GM19455 (cell line): ENCODE measurements around the gene RNF144A.

Experiments used
- ATAC-seq: cut with Tn5 transposase; IDR thresholded peaks from one replicate; pipeline ENCODE4 v1.9.1; 2021; ENCODE audit not compliant: unreplicated experiment

RNF144A gene

DNA sequence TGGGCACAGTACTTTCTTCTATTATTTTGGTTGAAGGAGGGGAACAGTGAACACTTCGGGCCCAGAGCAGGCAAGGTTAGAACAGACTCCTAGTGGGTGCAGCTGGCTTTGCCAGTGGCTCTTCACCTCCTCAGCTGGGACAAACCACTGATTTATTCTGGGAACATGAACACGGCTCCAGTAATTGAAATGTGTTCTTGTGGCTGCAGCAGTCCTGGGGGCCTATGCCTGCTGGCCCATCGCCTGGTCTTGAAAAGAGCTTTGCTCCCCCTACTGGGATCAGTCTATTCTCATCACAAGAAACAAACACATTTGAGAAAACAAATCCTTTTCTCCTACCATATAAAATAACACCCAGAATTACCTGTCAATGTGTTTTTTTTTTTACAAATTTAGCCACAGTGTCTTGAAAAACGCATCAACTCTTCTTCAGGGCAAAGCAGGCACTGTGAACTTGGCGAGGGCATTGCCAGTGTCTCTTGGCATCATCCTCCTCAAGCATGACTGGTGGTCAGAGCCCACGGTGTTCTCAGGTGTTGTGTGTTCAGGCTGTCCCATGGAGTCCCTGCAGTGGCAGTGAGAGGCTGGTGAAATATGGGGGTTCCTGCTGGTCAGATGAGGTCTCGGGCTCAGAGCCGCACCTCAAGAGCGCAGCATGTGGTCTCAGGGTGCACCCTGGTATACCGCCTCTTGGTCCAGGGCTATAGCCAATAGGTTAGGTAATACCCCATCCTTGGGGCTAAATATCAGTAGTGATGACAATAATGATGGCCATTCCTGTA is 51.3 kb downstream of the RNF144A start:
- ATAC-seq: no peak

- ATAC-seq: no peak
These were observed 53.3 kb downstream of the RNF144A start for GRCh38 chr2:6970551-6970950.

DNA sequence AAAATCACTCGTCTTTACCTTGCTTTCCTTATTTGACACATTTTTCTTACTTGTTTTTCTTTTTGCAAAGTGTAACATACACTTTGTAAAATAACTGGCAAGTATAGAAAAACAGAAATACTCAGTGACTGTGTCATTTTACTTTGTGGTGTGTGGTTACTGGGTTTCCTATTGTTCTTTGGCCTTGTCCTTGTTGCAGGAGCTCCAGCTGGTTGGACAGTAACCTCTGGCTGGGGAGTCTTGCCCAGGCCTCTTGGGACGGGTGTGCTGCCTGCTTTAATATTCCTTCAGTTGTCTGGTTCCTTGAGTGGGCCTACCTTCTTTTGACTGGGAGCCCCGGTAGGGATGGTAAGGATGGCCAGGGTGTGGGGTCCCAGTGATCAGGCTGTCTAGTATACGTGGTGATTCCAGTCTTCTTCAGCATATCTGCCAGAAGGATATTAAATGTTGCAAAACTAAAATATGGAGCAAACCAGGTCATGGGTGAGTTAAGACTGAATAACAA is 53.8 kb downstream of the RNF144A start:
- ATAC-seq: no peak

- ATAC-seq: no peak
These were observed 54.3 kb downstream of the RNF144A start for GRCh38 chr2:6971502-6971901.

- ATAC-seq: no peak
These were observed 55.0 kb downstream of the RNF144A start for GRCh38 chr2:6972067-6972710.

DNA sequence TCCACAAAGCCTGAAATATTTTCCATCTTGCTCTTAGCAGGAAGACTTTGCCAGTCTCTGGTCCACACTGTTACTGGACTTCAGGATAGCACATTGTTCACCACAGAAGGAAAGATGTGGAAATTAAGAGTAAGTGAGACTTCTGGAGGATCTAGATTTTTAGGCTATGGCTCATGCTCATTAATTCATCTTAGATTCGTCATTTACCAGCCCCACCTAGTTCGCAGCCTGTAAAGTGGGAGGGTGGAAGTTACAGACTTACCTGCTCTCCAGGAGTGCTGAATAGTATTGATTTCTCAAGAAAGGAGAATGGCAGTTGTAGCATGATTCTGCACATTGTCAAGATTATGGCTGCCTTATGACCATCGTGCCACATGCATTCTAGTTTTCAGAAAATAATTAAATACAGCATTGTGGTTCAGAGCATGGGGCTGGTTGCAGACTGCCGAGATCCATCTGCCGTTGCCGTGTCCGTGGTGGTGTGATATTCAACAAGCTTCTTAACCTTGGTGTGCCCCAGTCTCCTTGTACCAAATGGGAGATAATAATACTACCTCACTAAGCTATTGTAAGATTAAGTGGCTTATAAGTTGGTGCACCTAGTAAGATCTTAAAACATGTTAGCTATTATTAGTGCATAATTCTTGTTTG is 56.8 kb downstream of the RNF144A start:
- ATAC-seq: no peak

DNA sequence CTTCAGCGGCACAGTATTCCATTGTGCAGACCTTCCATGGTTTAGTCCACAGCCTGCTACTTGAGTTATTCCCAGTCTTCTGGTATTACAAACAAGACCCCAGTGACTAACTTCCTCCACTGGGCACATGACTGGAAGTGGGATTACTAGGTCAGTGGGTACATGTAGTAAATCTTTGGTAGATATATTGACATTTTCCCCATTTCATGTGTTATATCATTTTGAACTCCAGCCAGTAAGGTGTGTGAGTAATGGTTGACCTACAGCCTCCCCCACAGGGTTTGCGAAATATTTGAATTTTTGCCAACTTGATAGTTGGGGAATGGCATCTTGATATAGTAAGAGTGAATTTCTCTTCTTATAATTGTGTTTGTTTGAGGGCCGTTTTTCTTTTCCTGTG is 58.8 kb downstream of the RNF144A start:
- ATAC-seq: no peak

DNA sequence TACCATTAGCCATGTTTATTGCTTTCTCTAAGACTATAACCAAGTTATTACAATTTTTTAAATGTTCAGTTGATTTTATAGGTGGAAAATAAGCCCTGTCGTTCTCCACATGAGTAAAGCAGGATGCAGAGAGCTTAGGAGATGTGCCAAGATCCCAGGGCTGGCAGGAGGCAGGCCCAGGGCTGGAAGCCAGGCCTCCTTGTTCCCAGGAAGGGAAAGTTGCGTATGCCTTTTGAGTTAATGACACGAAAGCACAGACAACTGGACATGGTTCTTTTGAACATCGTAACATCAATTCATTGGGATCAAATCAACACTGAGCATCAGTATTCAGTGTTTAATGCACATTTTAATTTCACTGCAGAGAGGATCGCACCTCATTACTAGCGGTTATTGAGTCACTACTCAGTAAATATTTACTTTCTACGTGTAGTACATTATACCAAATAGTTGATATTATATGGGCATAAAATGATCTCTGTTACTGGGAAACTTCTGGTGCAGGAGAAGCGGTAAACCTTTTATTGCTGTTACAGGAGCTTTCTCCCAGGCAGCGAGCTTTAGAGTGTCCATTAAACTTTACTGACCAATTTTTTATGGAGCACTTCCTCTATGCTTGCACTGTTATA is 60.0 kb downstream of the RNF144A start:
- ATAC-seq: no peak

GRCh38 chr2:6977786-6978185 is 60.6 kb downstream of the RNF144A start:
- ATAC-seq: no peak

GRCh38 chr2:6978991-6979390 is 61.8 kb downstream of the RNF144A start:
- no peak for ATAC-seq

GRCh38 chr2:6982449-6982848 is 65.2 kb downstream of the RNF144A start:
- no peak for ATAC-seq

DNA sequence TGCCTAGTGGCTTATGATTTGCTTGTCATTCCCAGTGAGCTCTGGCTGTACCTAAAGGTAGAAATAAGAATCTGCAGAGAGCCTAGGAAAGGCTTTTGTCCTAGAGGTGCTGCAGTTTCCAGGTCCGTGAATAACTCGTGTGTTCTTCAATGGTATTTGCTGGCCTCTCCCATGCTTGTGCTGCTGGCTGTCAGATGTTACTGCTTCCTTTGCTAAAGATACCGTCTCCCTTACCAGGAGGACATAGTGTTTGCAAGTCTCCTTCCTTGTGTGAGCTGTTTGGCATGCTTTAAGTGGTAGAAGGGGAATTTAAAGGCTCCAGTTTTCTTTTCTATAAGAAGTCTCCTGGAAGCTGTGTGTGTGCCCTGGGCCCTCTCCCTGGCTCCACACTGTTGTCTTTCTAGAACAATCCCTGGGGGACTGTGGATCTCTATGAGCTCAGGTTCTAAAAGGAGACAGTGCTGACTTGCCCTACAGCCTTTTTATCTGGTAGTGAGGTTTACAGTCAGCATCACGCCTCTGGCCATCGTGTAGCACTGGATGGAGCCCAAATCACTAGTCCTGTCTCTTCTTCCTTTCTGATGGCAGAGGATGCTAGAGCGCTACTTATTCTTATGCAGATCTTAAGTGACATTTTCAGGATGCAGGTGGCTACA is 65.8 kb downstream of the RNF144A start:
- no peak for ATAC-seq

DNA sequence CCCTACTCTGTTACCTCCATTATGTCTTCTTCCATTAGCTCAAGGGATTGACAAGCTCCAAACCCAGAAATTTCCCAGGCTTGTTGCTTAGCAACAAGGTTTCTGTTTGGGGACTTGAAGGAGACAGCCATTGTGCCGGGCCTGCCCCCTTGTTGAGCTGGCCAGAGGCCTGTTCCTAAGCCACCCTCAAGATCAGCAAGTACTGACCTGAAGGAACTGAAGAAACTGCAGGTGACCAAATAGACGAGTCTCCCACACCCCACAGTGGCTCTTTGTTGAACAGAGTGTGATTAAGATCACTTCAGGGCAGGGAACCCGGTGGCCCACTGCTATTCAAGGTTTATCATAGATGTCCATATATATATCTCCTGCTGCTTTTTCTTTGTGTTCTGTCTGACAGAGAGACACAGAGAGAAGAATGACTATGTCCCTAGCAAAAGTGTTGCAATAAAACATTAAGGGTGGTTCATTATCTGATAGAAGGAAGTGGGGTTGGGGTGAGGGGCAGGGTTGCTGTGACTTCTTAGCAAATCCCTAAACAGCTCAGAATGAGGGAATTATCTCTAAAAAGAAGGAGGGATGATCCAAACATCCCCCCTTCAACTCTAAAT is 69.2 kb downstream of the RNF144A start:
- no peak for ATAC-seq

DNA sequence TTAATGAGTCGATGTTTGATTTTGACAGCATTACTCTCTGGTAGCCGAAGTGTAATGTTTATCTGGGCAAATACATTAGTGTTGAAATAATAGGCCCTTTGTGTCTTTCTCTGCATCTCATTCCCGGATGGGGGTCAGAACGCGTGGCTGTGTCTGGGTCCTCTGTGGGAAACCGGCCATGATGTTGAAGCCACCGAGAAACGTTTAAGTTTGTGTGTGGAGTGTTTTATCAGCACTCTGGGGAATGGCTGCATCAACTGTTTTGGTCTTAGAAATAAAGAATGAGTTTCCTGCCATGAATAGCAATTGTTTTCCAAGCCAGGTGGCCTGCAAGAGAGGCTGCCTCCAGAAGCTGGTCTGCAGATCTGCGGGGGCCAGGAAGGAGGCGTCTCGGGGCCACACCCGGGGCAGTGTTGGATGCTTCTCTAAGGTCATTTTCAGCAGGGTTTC is 69.7 kb downstream of the RNF144A start:
- no peak for ATAC-seq

GRCh38 chr2:6990871-6991270 is 73.7 kb downstream of the RNF144A start:
- ATAC-seq: no peak

- no peak for ATAC-seq
These were observed 75.6 kb downstream of the RNF144A start for GRCh38 chr2:6992794-6993228.

- ATAC-seq: no peak
These were observed 76.0 kb downstream of the RNF144A start for GRCh38 chr2:6993229-6993640.

DNA sequence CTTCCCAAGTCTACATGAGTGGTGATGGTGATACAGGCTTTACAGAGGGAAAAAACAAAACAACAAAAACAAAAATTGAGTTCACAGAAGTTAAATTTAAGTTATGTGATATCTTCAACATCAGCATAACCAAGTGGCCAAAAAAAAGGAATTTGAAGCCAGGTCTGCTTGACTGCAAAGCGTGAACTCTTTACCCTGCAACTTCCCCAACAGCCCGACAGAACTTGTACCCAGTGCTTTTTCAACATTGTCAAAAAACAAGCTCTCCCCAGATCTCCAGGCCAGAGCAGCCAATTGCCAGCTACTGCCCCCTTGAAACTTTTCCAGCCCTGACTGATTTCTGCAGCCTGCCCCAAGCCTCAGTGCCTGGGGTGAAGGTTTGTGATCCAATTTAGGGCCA is 76.7 kb downstream of the RNF144A start:
- no peak for ATAC-seq

- ATAC-seq: no peak
These were observed 77.4 kb downstream of the RNF144A start for GRCh38 chr2:6994536-6995128.
